HG03460 (cell line): ENCODE results near the gene AATF.
A peak's percentile ranks its signal among the peaks of the same experiment; 100 is the strongest.
"Not testable (repeated sequence)": the region's sequence is repeated elsewhere in the genome, so short reads cannot be mapped to it uniquely, and the experiment has no call there.

Experiments used
- ATAC-seq: cut with Tn5 transposase; IDR thresholded peaks from one replicate; pipeline ENCODE4 v1.9.1; 2021; ENCODE audit not compliant: unreplicated experiment

AATF gene

GRCh38 chr17:37069087-37069486 is 120.3 kb downstream of the AATF start:
- ATAC-seq = no peak

GRCh38 chr17:37073464-37073863 is 124.7 kb downstream of the AATF start:
- not testable (repeated sequence) for ATAC-seq

DNA sequence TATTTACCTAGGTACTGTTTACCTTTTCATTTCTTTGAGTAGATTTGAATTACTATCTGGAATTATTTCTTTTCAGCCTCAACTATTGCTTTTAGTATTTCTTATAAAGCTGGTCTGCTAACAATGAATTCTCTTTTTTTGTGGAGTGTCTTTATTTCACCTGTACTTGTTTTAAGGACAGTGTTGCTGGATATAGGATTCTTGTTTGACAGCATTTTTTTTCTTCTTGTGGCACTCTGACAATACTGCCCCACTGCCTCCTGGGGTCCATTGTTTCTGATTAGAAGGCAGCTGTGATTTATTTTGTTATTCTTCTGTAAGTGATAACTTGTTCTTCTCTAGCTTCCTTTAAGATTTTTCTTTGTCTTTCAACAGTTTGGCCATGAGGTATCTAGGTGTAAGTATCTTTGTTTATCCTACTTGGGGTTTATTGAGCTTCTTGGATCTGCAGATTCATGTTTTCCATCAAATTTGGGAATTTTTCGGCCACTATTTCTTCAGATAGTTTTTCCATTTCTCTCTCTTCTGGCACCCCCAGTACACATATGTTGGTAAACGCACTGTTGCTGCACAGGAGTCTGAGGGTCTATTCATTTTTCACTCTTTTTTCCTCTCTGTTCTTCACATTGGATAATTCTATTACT is 130.4 kb downstream of the AATF start:
- no peak for ATAC-seq

DNA sequence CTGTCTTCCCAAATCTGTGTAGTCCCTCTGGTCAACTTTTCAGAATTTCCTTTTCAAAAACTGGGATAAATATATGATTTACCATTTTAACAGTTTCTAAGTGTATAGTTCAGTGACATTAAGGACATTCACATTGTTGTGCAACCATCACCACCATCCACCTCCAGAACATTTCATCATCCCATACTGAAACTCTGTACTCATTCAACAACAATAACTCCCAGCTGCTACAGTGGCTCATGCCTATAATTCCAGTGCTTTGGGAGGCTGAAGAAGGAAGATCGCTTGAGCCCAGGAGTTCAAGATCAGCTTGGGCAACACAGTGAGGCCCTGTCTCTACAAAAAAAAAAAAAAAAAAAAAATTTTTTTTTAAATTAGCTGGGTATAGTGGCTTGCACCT is 131.0 kb downstream of the AATF start:
- no peak for ATAC-seq

DNA sequence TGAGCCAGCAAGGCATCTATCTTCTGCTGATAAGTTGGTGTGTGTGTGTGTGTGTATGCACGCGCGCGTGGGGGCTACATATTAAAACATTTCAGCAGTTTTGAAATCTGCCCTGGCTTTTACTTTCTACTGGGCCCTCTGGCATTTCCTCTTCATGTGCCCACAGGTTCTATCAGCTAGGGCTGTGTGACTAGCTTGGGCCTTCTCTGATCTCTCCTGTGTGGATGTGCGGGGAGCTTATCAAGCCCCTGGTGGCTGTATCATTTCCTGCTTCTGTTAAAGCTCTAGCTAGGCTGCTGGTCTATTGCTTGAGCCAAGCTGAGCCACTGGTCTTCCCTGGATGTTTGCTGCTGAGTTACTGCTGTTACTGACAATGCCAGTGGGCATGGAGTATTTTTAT is 132.5 kb downstream of the AATF start:
- ATAC-seq = no peak

DNA sequence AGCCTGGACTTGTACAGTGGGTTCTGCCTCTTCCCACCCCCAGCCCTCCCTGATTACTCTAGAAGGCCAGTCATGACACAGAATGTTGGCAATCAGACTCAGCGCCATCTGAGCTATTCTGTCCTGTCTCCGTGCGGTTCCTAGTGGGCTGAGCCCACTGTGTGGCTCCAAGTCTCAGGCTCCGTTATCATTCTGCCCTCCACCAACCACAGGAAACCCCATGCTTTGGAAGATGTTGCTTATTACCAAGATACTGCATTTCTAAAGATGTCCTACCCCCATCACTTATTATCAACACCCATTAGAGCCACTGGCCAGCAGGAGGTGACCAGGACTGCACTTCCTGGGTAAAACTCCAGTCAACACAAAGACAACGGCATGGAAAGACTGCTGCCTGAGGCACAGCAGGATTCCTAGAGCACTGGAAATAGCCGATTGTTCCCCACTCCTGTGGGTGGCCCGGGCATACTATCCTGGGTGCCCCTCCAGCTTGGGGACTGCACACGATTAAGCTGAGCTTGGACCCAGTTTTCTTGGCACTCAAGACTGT is 133.6 kb downstream of the AATF start:
- no peak for ATAC-seq

DNA sequence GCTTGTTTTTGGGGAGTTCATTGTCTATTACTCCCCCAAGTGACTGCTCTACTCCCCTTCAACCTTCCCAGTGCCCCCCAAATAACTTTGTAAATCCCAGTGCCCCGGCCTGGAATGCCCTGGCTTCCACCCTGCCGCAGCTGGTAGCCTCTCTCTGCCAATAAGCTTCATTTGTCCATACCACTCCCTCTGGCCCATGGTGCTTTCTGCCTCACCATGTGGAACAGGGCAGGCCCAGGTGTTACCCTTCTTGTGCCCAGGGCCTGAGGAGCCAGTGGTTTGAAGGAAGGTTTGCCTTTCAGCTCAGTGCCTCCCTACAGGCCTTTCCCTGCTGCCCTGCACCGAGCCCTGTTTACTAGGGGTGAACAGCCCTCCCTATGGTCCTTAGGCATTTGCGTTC is 134.2 kb downstream of the AATF start:
- no peak for ATAC-seq

DNA sequence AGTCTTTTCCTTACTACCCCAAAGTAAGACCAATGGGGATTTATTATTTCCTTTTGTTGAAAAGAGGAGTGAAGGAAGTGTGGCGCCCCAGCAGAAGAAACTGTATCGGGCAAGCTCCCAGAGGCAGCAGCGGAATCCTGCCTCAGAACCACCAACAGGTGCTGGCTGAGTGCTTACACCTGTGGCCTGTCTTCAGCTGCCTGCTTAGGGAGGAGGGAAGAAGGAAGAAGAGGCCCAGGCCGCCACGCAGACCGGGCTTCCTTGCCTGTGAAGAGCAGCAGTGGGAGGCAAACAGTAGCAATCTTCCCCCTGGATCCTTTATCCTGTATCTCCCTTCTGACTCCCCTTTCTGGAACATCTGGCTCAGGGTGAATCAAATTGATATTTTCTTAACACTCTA is 134.7 kb downstream of the AATF start:
- ATAC-seq = no peak

- ATAC-seq = no peak
Measured at GRCh38 chr17:37084372-37084771, 135.6 kb downstream of the AATF start.

- ATAC-seq = no peak
Measured at GRCh38 chr17:37086334-37086733, 137.6 kb downstream of the AATF start.

DNA sequence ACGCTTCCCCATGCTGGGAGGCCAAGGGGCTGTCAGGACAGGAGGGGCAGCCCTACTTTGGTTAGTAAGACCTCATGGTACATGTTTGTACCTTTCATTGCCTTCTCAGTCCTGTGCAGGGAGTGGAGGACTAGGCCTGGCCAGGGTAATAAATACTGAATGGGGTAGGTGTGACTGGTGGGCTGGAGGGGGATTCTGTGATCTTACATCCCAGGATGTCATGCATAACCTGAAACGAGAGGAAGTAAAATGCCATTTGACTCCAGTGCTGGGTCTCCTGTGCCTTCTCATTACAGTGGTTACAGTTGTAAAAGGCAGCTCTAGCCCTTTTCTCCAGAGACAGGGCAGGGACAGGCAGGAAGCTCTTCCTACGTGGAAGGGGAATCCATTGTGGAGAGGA is 138.2 kb downstream of the AATF start:
- ATAC-seq = no peak

DNA sequence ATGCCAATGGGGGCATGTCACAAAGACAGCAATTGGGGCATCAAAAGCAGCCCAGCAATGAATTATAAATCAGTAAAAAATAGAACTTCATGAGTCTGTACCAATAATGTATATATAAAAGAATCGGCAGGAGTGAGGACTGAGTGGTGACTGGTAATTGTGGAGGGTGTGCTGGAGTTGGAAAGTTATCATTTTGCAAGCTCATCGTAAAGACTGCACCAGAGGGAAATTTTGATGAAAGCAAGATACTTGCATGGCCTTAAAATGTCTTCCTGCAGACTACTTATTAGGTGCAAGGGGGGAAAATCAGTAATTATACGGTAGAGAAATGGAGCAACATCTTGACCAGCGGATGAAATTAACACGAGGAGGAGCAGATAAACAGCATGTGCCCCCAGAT is 138.9 kb downstream of the AATF start:
- no peak for ATAC-seq

GRCh38 chr17:37088459-37088858 is 139.7 kb downstream of the AATF start:
- ATAC-seq = no peak

- no peak for ATAC-seq
Measured at GRCh38 chr17:37088913-37089312, 140.2 kb downstream of the AATF start.

DNA sequence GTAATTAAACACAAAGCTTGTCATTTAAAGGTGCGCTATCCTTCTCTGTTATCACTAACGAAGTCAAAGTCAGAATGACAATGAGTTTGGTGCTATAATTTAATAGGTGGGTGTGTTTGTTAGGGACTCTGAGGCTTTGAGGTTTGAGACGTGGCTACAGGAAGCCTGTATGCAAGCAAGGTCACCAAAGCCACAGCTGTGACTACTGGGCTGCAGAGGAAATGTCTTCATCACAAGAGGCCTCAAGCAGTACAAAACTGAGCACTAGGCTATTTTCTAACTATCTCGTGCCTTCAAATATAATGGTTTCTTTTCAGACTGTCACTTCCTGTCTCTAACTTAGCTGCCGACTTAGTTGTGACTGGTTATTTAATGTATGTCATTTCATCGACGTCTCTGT is 141.2 kb downstream of the AATF start:
- ATAC-seq = peak; percentile 77

GRCh38 chr17:37090941-37091340 is 142.2 kb downstream of the AATF start:
- no peak for ATAC-seq

- ATAC-seq = no peak
Measured at GRCh38 chr17:37092071-37092470, 143.3 kb downstream of the AATF start.

DNA sequence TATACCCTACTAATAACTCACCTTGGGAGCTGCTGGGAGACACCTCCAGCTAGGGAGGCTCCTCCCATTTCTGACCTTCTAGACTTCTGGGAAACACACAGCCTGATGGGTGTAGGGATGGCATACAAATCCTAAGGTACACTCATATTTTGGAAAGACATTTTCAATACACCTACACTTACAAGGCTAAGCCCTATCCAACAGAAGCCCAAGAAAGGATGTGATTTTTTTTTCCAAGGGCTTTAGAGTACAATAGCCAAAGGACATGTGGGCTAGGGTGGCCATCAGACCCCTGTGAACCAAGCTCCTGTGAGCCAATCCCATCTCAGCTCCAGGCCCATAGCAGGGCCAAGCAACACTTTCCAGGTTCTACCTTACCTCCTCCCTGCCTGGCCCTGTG is 143.9 kb downstream of the AATF start:
- no peak for ATAC-seq

- ATAC-seq = no peak
Measured at GRCh38 chr17:37094391-37094790, 145.6 kb downstream of the AATF start.

GRCh38 chr17:37096071-37096470 is 147.3 kb downstream of the AATF start:
- ATAC-seq = no peak

GRCh38 chr17:37097154-37097553 is 148.4 kb downstream of the AATF start:
- ATAC-seq = no peak

- ATAC-seq = no peak
Measured at GRCh38 chr17:37098152-37098551, 149.4 kb downstream of the AATF start.
